Measurements from ENCODE around the gene BCKDHA. TPM values are rescaled to one million over a fixed set of nuclear protein-coding genes. Genes with fewer than 3 reads are reported as not detected.
A peak's percentile ranks its signal among the peaks of the same experiment; 100 is the strongest.

BCKDHA gene
- total and polyA plus RNA-seq, 2 donors (not counting 3 experiments of a cell fraction or from before 2014, with no cell fraction given): 16.5 to 50.4 TPM

DNA sequence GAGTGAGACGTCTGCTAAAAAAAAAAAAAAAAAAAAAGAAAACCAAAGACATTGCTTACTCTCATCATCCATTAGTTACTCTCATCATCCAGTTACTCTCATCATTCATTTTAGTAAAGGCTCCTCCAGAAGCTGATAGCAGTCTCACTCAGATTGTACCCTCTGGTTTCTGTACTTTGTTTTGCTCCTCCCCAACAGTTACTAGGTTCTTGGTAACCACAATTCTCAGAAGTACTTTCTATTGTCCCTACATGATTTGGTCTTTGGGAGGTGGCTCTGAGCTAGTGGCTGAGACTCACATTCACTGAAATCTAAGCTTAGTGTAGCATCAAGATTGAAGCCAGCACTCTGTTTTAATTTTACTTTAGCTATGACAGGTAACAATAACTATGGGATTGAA lies 59.6 kb downstream of the BCKDHA start:
- dilution Hi-C loops (cut with MboI; ENCODE audit: extremely low pct_ligation_motif_present, low sequenced_read_pairs): no loop called here
- intact Hi-C loops (cut with micrococcal nuclease): no loop called here
- Histone ChIP-seq H3K9me1 (replicated peaks; ENCODE audit: control insufficient read depth, extremely low read depth, insufficient read depth, low read length) (peaks cover 3% of the 10 kb centered on the region), H3K4me2 (ENCODE audit: insufficient read depth, low read length) (peak overlapping the region; percentile 95), H3K4me1 (ENCODE audit: control insufficient read depth, extremely low read depth, insufficient read depth, low read length) (peaks cover 29% of the 10 kb centered on the region), H3K36me3 (ENCODE audit: control insufficient read depth in 2 of 2, extremely low read depth in 1 of 2, insufficient read depth in 2 of 2, low read length in 2 of 2) (peaks cover 2 to 7% of the 10 kb centered on the region in 2 experiments), H3K27ac (ENCODE audit: insufficient read depth, low read depth, low read length) (peak overlapping the region; percentile 72), H3K4me3 (replicated peaks in 1 of 3; ENCODE audit: insufficient read depth in 1 of 3, low read depth in 1 of 3, low read length in 3 of 3) (no peak overlapping the region), H2AFZ (ENCODE audit: low read depth, low read length) (no peak overlapping the region), H3K9ac (replicated peaks; ENCODE audit: extremely low read depth, insufficient read depth, low read length) (peak overlapping the region; percentile 71), H3K79me2 (ENCODE audit: control insufficient read depth, insufficient read depth, low read length) (peaks cover 2% of the 10 kb centered on the region), H3K27me3 (ENCODE audit: control insufficient read depth in 2 of 2, insufficient read depth in 2 of 2, low read length in 2 of 2) (no peaks in the 10 kb centered on the region), H3K9me3 (replicated peaks; ENCODE audit: control insufficient read depth, insufficient read depth, low read length) (no peaks in the 10 kb centered on the region), H4K20me1 (replicated peaks; ENCODE audit: control insufficient read depth, extremely low read depth, insufficient read depth, low read length) (no peaks in the 10 kb centered on the region)
- ChIA-PET POLR2A (interaction anchor here (1.1 to 2.9 kb wide), 2 partner anchors 22 to 74 kb away, joined by 5 to 24 read pairs; no protein-coding TSS in a partner anchor), CTCF (interaction anchor here (0.7 to 3.7 kb wide), 16 partner anchors 10 to 1092 kb away, joined by 3 to 33 read pairs (median 8); partner anchors contain the start of genes B3GNT8 and DMAC2)
- no TSS peak for BruUV-seq (replicated peaks)
- peak; percentile 30 for DNase-seq (ENCODE audit: low read depth, low spot score)
- no peak for TF ChIP-seq MYC (IDR thresholded peaks at IDR 0.05; ENCODE audit: low read depth, low read length)
- TF ChIP-seq POLR2AphosphoS5 (IDR thresholded peaks at IDR 0.05; ENCODE audit: insufficient read depth, low read depth, low read length): no peak
- TF ChIP-seq, protein P1, sequence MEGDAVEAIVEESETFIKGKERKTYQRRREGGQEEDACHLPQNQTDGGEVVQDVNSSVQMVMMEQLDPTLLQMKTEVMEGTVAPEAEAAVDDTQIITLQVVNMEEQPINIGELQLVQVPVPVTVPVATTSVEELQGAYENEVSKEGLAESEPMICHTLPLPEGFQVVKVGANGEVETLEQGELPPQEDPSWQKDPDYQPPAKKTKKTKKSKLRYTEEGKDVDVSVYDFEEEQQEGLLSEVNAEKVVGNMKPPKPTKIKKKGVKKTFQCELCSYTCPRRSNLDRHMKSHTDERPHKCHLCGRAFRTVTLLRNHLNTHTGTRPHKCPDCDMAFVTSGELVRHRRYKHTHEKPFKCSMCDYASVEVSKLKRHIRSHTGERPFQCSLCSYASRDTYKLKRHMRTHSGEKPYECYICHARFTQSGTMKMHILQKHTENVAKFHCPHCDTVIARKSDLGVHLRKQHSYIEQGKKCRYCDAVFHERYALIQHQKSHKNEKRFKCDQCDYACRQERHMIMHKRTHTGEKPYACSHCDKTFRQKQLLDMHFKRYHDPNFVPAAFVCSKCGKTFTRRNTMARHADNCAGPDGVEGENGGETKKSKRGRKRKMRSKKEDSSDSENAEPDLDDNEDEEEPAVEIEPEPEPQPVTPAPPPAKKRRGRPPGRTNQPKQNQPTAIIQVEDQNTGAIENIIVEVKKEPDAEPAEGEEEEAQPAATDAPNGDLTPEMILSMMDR (IDR thresholded peaks at IDR 0.05; ENCODE audit: extremely low read depth in 1 of 2, insufficient read depth in 1 of 2, low read depth in 1 of 2, low read length in 2 of 2): no peak
- no peak for TF ChIP-seq JUN (IDR thresholded peaks at IDR 0.05; ENCODE audit: borderline replicate concordance, insufficient read depth, insufficient read length, low read depth)
- TF ChIP-seq, protein P2, sequence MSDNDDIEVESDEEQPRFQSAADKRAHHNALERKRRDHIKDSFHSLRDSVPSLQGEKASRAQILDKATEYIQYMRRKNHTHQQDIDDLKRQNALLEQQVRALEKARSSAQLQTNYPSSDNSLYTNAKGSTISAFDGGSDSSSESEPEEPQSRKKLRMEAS (IDR thresholded peaks at IDR 0.05; ENCODE audit: insufficient read depth, insufficient read length): no peak
- TF ChIP-seq POLR2A (IDR thresholded peaks at IDR 0.05; ENCODE audit: low read depth, low read length): no peak
- TF ChIP-seq EZH2 (IDR thresholded peaks at IDR 0.05; ENCODE audit: borderline replicate concordance, low read depth, low read length, severe bottlenecking): no peak
- no peak for TF ChIP-seq GATA2 (IDR thresholded peaks at IDR 0.05; ENCODE audit: insufficient read depth, insufficient read length, low read depth, low read length)
- no peak for TF ChIP-seq FOS (IDR thresholded peaks at IDR 0.05; ENCODE audit: borderline replicate concordance, insufficient read depth, low read length)
- FAIRE-seq: no peak

All from endothelial cell of umbilical vein (primary cell).